ENCODE results near the gene CORO7.

DNA sequence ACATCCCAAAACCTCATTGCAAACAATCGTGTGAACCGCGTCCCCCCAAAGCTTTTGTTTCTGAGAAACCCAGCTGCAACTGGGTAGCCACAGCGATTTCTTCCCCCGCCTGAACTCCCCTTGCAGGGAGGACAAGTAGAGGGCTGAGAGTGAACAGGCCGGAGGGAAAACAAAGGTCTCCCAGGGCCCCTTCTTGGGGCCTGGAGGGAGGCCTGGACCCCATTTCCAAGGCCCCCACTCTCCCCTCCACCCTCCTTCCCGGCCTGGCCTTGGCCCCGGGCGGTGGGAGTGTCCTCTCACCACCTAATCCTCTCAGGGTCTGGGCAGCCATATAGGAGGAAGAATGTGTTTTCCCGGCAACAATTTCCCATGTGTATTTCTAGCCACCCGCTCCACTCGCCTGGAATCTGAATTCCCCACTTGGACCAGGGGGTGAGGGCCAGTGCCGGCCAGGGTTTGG, 97.9 kb downstream of the CORO7 start:
- TF ChIP-seq GATA2 (IDR thresholded peaks at IDR 0.05; ENCODE audit: low read depth, low read length) (no peak), GATA3 (IDR thresholded peaks at IDR 0.05; ENCODE audit: low read depth, low read length) (no peak)

Measured in SH-SY5Y (cell line).